ENCODE measurements around the gene TEFM.
"Not testable (repeated sequence)": the region's sequence is repeated elsewhere in the genome, so short reads cannot be mapped to it uniquely, and the experiment has no call there.

TEFM gene

DNA sequence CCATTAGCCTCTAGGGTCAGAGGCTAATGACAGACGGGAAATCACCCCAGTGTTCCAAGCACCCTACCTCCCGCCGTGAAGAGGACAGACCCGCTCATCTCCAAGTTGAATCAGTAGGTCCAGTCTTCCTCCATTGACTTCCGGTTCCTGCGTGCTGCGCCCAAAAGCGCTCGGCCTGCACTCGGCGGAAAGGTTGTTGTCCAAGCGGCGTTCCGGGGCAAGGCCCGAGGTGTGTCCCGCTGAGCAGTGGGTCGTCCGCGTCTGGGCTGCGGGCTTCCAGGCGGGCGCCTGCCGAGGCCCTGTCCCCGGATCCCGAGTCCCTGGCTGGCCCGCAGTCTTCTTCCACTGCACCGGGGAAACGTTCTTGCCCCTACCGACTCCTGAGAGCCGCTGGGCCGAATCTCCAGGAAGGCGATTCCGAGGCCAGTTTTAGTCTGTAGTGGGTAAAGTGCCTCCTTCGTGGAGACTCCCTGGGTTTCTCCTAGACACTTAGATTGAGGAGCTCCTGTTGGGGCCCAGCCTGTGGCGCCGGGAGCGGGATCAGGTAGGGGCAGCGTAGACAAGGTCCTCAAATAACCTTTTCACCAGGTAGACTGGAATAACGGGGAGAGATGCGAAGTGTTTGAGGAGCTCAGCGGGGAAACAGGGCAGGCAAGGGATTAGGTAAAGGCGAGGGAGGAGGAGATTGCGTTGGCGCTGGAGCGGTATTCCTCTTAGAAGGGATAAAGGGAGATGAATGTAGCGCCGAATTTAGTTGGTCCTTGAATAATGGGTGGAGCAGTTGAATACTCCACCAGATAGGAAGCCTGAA lies at the start of gene TEFM:
Gene TEFM, minus strand, starts transcription at position 138 of the 811 bp plus-strand sequence. Its CDS starts 40 bp downstream, at position 98.
- peak; percentile 86 for DNase-seq

GRCh38 chr17:30954046-30954830 lies 48.2 kb upstream of the TEFM start:
- no peak for DNase-seq

DNA sequence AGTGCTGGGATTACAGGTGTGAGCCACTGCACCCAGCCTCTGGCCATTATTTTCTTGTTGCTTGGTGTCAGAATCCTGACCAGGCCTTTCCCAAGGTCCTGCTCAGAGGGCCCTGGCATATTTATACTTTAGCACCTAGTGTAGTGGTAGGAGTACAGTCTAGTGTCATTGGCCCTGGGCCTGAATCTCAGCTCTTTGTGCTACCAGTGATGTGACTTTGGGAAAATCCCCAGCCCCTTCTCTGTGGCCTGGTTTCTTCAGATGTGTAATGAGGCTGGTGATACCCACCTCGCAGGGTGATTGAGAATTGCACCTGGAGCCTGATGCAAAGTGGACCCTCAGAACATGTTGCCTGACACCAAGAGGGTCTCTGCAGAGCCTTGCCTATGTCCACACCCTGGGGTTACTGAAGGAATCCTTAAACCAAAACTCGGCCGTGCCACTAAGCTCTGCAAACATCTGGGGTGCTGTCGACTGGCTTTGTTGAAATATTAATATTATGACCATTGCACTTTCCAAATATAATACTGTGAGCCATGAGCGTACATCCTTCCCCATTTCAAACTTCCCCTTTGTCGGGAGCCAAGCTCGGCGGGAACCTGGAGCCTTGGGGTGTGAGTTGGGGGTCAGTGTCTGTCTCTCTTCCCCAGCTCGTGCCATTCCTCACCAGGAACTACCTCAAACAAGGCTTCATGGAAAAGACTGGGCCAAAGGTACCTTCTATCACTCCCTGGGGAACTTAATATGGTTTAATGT lies 46.8 kb upstream of the TEFM start:
- no peak for DNase-seq

DNA sequence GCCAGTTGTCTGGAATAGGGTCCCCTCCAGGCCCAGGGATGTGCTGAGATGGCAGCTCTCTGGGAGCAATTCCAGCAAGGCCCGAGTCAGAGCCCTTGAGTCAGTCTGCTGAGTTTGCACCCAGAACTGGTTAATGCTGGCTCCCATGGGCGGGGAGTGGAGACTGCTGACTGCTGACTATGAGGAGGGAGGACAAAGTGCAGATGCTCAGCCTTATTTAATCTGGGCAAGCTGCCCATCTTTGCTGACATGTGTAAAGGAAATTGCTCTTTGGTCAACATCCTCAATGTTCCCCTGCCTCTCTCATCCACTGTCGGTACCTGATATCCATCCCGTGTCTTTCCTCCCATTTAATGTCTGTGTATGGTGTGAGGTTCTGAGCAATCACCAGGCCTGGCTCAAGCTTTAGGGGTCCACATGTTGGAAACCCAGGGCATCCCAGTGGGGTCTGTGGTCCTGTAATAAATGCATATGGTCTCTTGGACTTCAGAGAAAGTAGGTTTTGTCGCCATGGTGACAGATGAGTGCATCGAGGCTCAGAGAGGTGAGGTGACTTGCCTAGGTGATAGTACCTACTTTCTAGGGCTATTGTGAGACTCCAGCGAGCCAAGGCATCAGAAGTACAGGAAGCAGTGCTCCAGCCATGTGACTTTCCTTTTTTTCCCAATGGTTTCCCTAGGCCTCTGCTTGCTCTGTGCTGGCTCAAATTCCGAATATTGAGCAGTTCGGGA lies 44.8 kb upstream of the TEFM start:
- DNase-seq = peak; percentile 20

GRCh38 chr17:30950189-30950588 lies 44.2 kb upstream of the TEFM start:
- no peak for DNase-seq

DNA sequence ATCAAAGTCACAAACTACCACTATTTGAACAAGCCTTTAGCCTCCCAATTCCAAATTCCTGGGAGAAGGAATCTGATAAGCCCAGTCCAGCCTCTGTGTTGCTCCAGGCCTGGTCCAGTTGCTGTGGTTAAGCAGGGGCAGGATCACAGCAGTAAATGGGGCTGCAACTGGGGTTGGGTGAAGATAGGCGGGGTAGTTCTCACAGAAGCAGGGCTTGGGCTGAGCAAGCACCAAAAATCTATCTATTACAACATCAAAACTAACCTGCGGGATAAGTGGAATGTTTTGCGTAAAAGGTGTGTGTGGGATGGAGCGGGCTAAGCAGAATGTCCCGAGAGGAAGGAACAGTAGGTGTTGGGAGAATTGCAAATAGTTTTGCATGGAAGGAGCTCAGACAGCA lies 41.8 kb upstream of the TEFM start:
- no peak for DNase-seq

DNA sequence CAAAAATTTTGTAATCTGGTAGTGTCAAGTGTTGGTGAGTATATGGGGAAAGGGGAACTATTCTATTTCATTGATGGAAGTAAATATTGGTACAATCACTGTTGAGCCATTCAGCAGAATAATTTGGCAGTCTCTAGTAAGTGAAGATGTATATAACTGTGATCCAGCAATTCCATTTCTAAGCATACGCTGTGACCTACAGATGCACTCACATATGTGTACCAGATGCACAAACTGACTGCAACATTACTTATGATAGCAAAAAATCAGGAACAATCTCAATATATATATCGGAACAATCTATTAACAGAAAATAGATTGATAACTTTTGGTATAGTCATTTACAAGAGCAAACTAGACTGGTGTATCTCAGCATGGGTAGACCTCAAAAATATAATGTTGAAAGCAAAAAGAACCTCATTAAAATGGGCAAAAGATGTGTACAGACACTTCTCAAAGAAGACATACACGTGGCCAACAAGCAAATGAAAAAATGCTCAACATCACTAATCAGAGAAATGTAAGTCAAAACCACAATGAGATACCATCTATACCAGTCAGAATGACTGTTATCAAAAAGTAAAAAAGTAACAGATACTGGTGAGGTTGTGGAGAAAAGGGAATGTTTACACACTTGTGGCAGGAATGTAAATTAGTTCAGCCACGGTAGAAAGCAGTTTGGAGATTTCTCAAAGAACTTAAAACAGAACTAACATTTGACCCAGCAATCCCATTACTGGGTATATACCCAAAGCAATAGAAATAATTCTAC lies 36.5 kb upstream of the TEFM start:
- DNase-seq = no peak

DNA sequence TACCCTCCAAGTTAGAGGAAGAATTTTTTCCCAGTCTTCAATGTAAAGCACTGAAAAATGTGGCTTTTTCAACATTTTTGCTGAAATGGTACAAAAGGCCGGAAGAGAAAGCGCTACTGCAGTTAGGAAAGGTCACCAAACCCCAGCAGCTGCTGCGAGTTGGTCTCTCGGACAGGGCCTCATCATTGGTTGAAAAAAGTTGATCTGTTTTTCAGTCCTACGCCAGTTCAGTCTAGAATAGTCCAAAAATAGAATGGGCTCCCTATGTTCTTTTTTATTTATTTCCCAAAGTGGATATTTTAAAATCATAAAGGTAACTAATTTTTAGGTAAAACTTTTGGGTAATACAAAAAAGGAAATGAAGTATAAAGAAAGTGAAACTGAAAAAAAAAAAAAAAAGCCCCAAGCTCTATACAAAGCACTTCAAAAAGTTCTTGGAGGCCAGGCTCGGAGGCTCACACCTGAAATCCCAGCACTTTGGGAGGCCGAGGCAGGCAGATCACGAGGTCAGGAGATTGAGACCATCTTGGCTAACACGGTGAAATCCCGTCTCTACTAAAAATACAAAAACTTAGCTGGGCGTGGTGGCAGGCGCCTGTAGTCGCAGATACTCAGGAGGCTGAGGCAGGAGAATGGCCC lies 33.1 kb upstream of the TEFM start:
- no peak for DNase-seq

DNA sequence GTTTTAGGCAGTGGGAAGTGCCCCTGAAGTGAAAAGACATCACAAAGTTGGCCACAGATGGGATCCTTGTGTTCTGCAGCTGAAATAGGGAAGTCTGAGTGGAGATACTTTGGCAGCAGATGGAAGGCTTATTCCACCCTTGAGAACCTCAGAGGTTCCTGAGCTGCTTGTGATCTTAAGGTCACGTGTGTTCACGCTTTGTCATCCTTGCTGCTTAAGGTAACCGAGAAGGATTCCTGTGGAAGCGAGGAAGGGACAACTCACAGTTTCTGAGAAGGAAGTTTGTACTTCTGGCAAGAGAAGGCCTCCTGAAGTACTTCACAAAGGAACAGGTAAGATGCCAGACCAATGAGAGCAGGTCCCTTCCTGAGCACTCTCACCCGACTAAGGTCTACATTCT lies 27.9 kb upstream of the TEFM start:
- DNase-seq = no peak

- DNase-seq = not testable (repeated sequence)
Measured at GRCh38 chr17:30931582-30931981, 25.5 kb upstream of the TEFM start.

DNA sequence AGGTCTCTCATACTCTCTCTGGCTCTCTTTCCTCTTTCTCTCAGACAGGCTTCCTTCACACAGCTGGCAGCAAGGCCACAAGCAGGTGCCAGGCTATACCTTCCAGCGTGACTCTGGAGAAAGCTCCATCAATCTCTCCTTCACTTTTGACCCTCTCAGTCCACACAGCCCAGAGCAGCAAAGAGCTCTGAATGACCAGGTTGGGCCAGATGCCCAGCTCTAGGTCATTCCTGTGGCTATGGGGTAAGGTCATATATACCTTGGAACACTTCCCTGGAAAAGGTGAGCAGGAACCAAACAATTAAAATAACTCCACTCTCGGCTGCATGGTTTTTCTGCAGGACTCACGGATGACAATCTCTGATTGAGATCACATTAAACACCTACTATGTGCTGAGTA lies 24.5 kb upstream of the TEFM start:
- no peak for DNase-seq

DNA sequence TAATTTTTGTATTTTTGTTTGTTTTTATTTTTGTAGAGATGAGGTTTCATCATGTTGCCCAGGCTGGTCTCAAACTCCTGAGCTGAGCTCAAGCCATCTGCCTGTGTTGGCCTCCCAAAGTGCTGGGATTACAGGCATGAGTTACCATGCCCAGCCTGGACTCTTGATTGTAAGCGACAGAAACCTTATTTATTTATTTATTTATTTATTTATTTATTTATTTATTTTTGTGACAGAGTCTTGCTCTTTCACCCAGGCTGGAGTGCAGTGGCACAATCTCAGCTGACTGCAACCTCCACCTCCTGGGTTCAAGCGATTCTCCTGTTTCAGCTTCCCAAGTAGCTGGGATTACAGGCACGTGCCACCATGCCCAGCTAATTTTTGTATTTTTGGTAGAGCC lies 23.8 kb upstream of the TEFM start:
- not testable (repeated sequence) for DNase-seq

GRCh38 chr17:30929081-30929633 lies 23.1 kb upstream of the TEFM start:
- DNase-seq = no peak

GRCh38 chr17:30928584-30928983 lies 22.5 kb upstream of the TEFM start:
- no peak for DNase-seq

- no peak for DNase-seq
Measured at GRCh38 chr17:30927756-30928155, 21.7 kb upstream of the TEFM start.

GRCh38 chr17:30926516-30926915 lies 20.5 kb upstream of the TEFM start:
- no peak for DNase-seq

DNA sequence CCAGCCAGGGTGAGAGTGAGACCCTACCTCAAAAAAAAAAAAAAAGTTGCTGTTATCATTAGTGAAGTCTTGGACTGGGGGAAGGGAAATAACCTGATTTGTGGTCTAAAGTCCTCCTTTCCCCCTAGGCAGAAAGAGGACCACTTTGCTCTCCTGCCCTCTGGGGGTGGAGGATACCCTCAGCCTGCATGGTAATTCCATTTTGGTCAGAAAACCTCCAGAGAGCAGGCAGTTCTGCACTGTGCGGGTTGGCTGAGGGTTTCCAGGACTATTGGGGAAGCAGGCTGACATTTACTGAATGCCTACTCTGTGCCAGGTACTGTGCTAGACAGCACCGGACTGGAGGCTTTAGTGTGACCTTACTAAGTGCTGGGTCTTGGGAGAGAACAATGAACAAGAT lies 18.3 kb upstream of the TEFM start:
- no peak for DNase-seq

- DNase-seq = no peak
Measured at GRCh38 chr17:30922235-30923030, 16.4 kb upstream of the TEFM start.

- no peak for DNase-seq
Measured at GRCh38 chr17:30921544-30922196, 15.6 kb upstream of the TEFM start, which contains the start of gene ADAP2. ADAP2 (plus strand) TSS chr17:30921945; CDS start chr17:30922015, 70 bp downstream.

All from NCI-H1694 (cell line).